ENCODE results near the gene CSK.

- no peak for TF ChIP-seq CTCF (IDR thresholded peaks at IDR 0.05 in 4 of 5, conservative IDR thresholded peaks at IDR 0.05 in 1 of 5)
- no peak for TF ChIP-seq POLR2A (IDR thresholded peaks at IDR 0.05)
Observed at GRCh38 chr15:74807282-74807681, 25.4 kb downstream of the CSK start.

Measured in gastrocnemius medialis (tissue), 4 donors.